GM23338 (cell line): ENCODE data around the gene SYT10. TPM values are rescaled to one million over a fixed set of nuclear protein-coding genes. Genes with fewer than 3 reads are reported as not detected.

Experiments used
- ATAC-seq: fragments of 200-7000 bp; cut with Tn5 transposase; 3 replicates; pipeline ENCODE4 v1.9.1; 2020
- DNase-seq: peaks from one replicate; pipeline ENCODE4 v3.0.0-alpha.2; 2015; ENCODE audit warnings: low spot score
- H2AFZ ChIP-seq: fragments of 200-600 bp; sonication (generic); 2 replicates; pipeline ENCODE4 v1.8.0; 2016; ENCODE audit warnings: antibody characterized with exemption, mild to moderate bottlenecking, moderate library complexity
- H3F3A ChIP-seq: fragments of 200-600 bp; sonication (generic); replicated peaks from 2 replicates; pipeline ENCODE4 v1.8.0; 2017; ENCODE audit warnings: antibody characterized with exemption, mixed run types, low read depth
- H3K27ac ChIP-seq: fragments of 200-600 bp; sonication (generic); 2 replicates; pipeline ENCODE4 v1.6.1; 2016; ENCODE audit warnings: low read depth
- H3K27me3 ChIP-seq: fragments of 200-600 bp; sonication (generic); 2 replicates; pipeline ENCODE4 v1.8.0; 2016; ENCODE audit warnings: mild to moderate bottlenecking, mixed run types, moderate library complexity; ENCODE audit not compliant: insufficient read depth
- H3K36me3 ChIP-seq: fragments of 200-600 bp; sonication (generic); 2 replicates; pipeline ENCODE4 v1.8.0; 2016; ENCODE audit warnings: mild to moderate bottlenecking; ENCODE audit not compliant: insufficient read depth
- H3K4me1 ChIP-seq: fragments of 200-600 bp; sonication (generic); 2 replicates; pipeline ENCODE4 v1.8.0; 2016; ENCODE audit warnings: mild to moderate bottlenecking, moderate library complexity; ENCODE audit not compliant: insufficient read depth
- H3K4me2 ChIP-seq: fragments of 200-600 bp; sonication (generic); 2 replicates; pipeline ENCODE4 v1.7.1; 2017; ENCODE audit warnings: mixed run types
- H3K4me3 ChIP-seq: fragments of 200-600 bp; sonication (generic); 2 replicates; pipeline ENCODE4 v1.6.1; 2016; ENCODE audit warnings: mixed run types
- H3K79me2 ChIP-seq: fragments of 200-600 bp; sonication (generic); replicated peaks from 2 replicates; pipeline ENCODE4 v1.8.0; 2017; ENCODE audit warnings: mild to moderate bottlenecking; ENCODE audit not compliant: insufficient read depth
- H3K9me2 ChIP-seq: fragments of 200-600 bp; sonication (generic); 2 replicates; pipeline ENCODE4 v1.8.0; 2017; ENCODE audit not compliant: insufficient read depth
- H4K20me1 ChIP-seq: fragments of 200-600 bp; sonication (generic); replicated peaks from 2 replicates; pipeline ENCODE4 v1.8.0; 2017; ENCODE audit warnings: mild to moderate bottlenecking; ENCODE audit not compliant: insufficient read depth
- H3K27ac Mint-ChIP-seq: 2 replicates; pipeline ENCODE4 v1.8.0; 2020; ENCODE audit warnings: inconsistent platforms, mild to moderate bottlenecking, moderate library complexity, mixed read lengths
- H3K27me3 Mint-ChIP-seq: 3 replicates; pipeline ENCODE4 v1.8.0; 2022; ENCODE audit warnings: low read depth, mild to moderate bottlenecking, moderate library complexity, mixed read lengths, inconsistent platforms; ENCODE audit not compliant: insufficient read depth, poor library complexity
- H3K36me3 Mint-ChIP-seq: 3 replicates; pipeline ENCODE4 v1.8.0; 2021; ENCODE audit warnings: low read depth, mild to moderate bottlenecking, inconsistent platforms, moderate library complexity, mixed read lengths
- H3K4me1 Mint-ChIP-seq: 3 replicates; pipeline ENCODE4 v1.8.0; 2020; ENCODE audit warnings: mild to moderate bottlenecking, inconsistent platforms, mixed read lengths
- H3K4me3 Mint-ChIP-seq: 3 replicates; pipeline ENCODE4 v1.8.0; 2021; ENCODE audit warnings: moderate library complexity, mild to moderate bottlenecking, inconsistent platforms, mixed read lengths
- H3K9me3 Mint-ChIP-seq: 3 replicates; pipeline ENCODE4 v1.8.0; 2020; ENCODE audit warnings: moderate library complexity, mild to moderate bottlenecking, inconsistent platforms, mixed read lengths
- CREB1 ChIP-seq: fragments of 250-450 bp; sonication (Bioruptor Pico); IDR thresholded peaks from 2 replicates; pipeline ENCODE4 v1.5.0; 2020; ENCODE audit warnings: low read depth, mild to moderate bottlenecking, moderate library complexity
- EZH2 ChIP-seq: fragments of 200-600 bp; sonication (generic); IDR thresholded peaks from one replicate; pipeline ENCODE4 v1.8.0; 2017; ENCODE audit warnings: antibody characterized with exemption, mild to moderate bottlenecking, low read depth; ENCODE audit not compliant: unreplicated experiment
- EZH2phosphoT487 ChIP-seq: fragments of 200-600 bp; sonication (generic); IDR thresholded peaks from one replicate; pipeline ENCODE4 v1.8.1; 2018; ENCODE audit warnings: antibody characterized with exemption; ENCODE audit not compliant: unreplicated experiment
- JUNB ChIP-seq: IDR thresholded peaks from one replicate; pipeline ENCODE4 v1.6.1; 2016; ENCODE audit warnings: antibody characterized with exemption; ENCODE audit not compliant: unreplicated experiment
- NANOG ChIP-seq: IDR thresholded peaks from 2 replicates; pipeline ENCODE4 v1.6.1; 2016; ENCODE audit warnings: antibody characterized with exemption, borderline replicate concordance
- POLR2AphosphoS5 ChIP-seq: IDR thresholded peaks from 2 replicates; pipeline ENCODE4 v1.6.1; 2016; ENCODE audit warnings: antibody characterized with exemption, low read depth
- ZNF114 ChIP-seq: fragments of 250-450 bp; sonication (Bioruptor Pico); IDR thresholded peaks from 2 replicates; pipeline ENCODE4 v1.5.0; 2020; ENCODE audit warnings: mild to moderate bottlenecking, moderate library complexity
- ZNF331 ChIP-seq: fragments of 250-450 bp; sonication (Bioruptor Pico); IDR thresholded peaks from 2 replicates; pipeline ENCODE4 v1.5.0; 2020; ENCODE audit warnings: low read depth, mild to moderate bottlenecking, moderate library complexity
- polyA plus RNA-seq: library from polyadenylated mRNA; unstranded; fragments of >200 nt; fragmentation: Nextera tagmentation; extraction: Ambion mirVana; gene quantifications from 2 replicates; pipeline ENCODE4 v1.2.1, GENCODE V29; 2016
- total RNA-seq: library from RNA; depleted of rRNA; stranded (reverse); fragments of >200 nt; shearing (Covaris generic); gene quantifications from 2 replicates; pipeline ENCODE4 v1.2.3, GENCODE V29; 2014
- TF ChIP-seq, protein P1 (sequence below), 2 experiments: fragments of 200-600 bp in 1 of 2; sonication (generic) in 1 of 2; conservative IDR thresholded peaks; 2 replicates each; pipeline versions ENCODE4 v1.5.1 to v1.6.1; 2016 to 2017; ENCODE audit warnings: antibody characterized with exemption in 2 of 2, low read depth in 2 of 2, mild to moderate bottlenecking in 2 of 2, moderate library complexity in 1 of 2
- TF ChIP-seq, protein P2 (sequence below): IDR thresholded peaks from one replicate; pipeline ENCODE4 v1.6.1; 2018; ENCODE audit warnings: antibody characterized with exemption; ENCODE audit not compliant: unreplicated experiment
- TF ChIP-seq, protein P3 (sequence below): fragments of 250-450 bp; sonication (Bioruptor Pico); IDR thresholded peaks from 2 replicates; pipeline ENCODE4 v1.5.0; 2020; ENCODE audit warnings: mild to moderate bottlenecking, moderate library complexity

Gene SYT10
- total and polyA plus RNA-seq, 2 experiments from 2014 or later = 1.3 to 3.0 TPM

DNA sequence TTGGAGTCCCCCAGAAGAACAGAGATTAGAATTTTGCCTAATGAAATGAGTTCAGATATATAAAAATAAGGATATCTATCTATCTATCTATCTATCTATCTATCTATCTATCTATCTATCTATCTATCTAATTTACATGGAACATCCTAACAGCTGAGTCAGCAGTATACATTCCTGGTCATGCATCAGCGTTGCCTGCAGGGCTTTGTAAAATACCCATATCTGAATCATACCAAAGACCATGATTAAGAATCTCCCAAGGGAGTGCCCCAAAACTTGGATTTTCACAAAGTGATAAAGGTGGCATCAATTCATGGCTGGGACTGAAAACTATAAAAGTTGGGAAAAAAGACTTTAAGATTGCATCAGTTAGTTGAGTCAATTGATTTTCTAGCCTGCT, 32.7 kb upstream of the SYT10 start:
- TF ChIP-seq EZH2phosphoT487 (no peak), EZH2 (no peak), CREB1 (no peak), ZNF331 (CRISPR knock-in tag) (no peak), ZNF114 (CRISPR knock-in tag) (no peak), NANOG (no peak), POLR2AphosphoS5 (no peak), JUNB (no peak)
- TF ChIP-seq, protein P1, sequence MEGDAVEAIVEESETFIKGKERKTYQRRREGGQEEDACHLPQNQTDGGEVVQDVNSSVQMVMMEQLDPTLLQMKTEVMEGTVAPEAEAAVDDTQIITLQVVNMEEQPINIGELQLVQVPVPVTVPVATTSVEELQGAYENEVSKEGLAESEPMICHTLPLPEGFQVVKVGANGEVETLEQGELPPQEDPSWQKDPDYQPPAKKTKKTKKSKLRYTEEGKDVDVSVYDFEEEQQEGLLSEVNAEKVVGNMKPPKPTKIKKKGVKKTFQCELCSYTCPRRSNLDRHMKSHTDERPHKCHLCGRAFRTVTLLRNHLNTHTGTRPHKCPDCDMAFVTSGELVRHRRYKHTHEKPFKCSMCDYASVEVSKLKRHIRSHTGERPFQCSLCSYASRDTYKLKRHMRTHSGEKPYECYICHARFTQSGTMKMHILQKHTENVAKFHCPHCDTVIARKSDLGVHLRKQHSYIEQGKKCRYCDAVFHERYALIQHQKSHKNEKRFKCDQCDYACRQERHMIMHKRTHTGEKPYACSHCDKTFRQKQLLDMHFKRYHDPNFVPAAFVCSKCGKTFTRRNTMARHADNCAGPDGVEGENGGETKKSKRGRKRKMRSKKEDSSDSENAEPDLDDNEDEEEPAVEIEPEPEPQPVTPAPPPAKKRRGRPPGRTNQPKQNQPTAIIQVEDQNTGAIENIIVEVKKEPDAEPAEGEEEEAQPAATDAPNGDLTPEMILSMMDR (conservative IDR thresholded peaks at IDR 0.05; ENCODE audit: low read depth in 2 of 2) = no peak
- TF ChIP-seq, protein P2, sequence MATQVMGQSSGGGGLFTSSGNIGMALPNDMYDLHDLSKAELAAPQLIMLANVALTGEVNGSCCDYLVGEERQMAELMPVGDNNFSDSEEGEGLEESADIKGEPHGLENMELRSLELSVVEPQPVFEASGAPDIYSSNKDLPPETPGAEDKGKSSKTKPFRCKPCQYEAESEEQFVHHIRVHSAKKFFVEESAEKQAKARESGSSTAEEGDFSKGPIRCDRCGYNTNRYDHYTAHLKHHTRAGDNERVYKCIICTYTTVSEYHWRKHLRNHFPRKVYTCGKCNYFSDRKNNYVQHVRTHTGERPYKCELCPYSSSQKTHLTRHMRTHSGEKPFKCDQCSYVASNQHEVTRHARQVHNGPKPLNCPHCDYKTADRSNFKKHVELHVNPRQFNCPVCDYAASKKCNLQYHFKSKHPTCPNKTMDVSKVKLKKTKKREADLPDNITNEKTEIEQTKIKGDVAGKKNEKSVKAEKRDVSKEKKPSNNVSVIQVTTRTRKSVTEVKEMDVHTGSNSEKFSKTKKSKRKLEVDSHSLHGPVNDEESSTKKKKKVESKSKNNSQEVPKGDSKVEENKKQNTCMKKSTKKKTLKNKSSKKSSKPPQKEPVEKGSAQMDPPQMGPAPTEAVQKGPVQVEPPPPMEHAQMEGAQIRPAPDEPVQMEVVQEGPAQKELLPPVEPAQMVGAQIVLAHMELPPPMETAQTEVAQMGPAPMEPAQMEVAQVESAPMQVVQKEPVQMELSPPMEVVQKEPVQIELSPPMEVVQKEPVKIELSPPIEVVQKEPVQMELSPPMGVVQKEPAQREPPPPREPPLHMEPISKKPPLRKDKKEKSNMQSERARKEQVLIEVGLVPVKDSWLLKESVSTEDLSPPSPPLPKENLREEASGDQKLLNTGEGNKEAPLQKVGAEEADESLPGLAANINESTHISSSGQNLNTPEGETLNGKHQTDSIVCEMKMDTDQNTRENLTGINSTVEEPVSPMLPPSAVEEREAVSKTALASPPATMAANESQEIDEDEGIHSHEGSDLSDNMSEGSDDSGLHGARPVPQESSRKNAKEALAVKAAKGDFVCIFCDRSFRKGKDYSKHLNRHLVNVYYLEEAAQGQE = no peak
- H3K27me3 Mint-ChIP-seq = no peaks in the 10 kb centered on the region
- no peaks in the 10 kb centered on the region for H3K36me3 Mint-ChIP-seq

DNA sequence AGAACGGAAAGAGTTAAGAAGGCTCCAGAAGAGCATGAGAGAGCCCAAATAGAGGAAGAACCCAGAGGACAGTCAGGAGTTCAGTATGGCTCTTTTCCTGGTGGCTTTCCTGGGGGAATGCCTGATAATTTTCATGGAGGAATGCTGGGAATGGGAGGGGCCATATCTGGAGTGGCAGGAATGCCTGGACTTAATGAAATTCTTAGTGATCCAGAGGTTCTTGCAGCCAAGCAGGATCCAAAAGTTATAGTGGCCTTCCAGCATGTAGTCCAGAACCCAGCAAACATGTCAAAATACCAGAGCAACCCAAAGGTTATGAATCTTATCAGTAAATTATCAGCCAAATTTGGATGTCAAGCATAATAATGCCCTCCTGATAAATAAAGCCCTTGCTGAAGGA, 15.5 kb upstream of the SYT10 start:
- Mint-ChIP-seq H3K4me3 (no peak overlapping the region), H3K36me3 (no peaks in the 10 kb centered on the region), H3K27ac (no peak overlapping the region), H3K27me3 (no peaks in the 10 kb centered on the region), H3K9me3 (no peaks in the 10 kb centered on the region; the same call in 2 of the 3 replicates), H3K4me1 (no peaks in the 10 kb centered on the region)
- Histone ChIP-seq H3K27me3 (no peaks in the 10 kb centered on the region), H3K4me2 (no peak overlapping the region), H3K4me1 (no peaks in the 10 kb centered on the region), H3K4me3 (no peak overlapping the region), H2AFZ (no peak overlapping the region), H4K20me1 (no peaks in the 10 kb centered on the region), H3K9me2 (no peaks in the 10 kb centered on the region), H3F3A (no peaks in the 10 kb centered on the region), H3K36me3 (no peaks in the 10 kb centered on the region), H3K27ac (no peak overlapping the region), H3K79me2 (no peaks in the 10 kb centered on the region)
- no peak for ATAC-seq
- DNase-seq = no peak
- TF ChIP-seq, protein P3, sequence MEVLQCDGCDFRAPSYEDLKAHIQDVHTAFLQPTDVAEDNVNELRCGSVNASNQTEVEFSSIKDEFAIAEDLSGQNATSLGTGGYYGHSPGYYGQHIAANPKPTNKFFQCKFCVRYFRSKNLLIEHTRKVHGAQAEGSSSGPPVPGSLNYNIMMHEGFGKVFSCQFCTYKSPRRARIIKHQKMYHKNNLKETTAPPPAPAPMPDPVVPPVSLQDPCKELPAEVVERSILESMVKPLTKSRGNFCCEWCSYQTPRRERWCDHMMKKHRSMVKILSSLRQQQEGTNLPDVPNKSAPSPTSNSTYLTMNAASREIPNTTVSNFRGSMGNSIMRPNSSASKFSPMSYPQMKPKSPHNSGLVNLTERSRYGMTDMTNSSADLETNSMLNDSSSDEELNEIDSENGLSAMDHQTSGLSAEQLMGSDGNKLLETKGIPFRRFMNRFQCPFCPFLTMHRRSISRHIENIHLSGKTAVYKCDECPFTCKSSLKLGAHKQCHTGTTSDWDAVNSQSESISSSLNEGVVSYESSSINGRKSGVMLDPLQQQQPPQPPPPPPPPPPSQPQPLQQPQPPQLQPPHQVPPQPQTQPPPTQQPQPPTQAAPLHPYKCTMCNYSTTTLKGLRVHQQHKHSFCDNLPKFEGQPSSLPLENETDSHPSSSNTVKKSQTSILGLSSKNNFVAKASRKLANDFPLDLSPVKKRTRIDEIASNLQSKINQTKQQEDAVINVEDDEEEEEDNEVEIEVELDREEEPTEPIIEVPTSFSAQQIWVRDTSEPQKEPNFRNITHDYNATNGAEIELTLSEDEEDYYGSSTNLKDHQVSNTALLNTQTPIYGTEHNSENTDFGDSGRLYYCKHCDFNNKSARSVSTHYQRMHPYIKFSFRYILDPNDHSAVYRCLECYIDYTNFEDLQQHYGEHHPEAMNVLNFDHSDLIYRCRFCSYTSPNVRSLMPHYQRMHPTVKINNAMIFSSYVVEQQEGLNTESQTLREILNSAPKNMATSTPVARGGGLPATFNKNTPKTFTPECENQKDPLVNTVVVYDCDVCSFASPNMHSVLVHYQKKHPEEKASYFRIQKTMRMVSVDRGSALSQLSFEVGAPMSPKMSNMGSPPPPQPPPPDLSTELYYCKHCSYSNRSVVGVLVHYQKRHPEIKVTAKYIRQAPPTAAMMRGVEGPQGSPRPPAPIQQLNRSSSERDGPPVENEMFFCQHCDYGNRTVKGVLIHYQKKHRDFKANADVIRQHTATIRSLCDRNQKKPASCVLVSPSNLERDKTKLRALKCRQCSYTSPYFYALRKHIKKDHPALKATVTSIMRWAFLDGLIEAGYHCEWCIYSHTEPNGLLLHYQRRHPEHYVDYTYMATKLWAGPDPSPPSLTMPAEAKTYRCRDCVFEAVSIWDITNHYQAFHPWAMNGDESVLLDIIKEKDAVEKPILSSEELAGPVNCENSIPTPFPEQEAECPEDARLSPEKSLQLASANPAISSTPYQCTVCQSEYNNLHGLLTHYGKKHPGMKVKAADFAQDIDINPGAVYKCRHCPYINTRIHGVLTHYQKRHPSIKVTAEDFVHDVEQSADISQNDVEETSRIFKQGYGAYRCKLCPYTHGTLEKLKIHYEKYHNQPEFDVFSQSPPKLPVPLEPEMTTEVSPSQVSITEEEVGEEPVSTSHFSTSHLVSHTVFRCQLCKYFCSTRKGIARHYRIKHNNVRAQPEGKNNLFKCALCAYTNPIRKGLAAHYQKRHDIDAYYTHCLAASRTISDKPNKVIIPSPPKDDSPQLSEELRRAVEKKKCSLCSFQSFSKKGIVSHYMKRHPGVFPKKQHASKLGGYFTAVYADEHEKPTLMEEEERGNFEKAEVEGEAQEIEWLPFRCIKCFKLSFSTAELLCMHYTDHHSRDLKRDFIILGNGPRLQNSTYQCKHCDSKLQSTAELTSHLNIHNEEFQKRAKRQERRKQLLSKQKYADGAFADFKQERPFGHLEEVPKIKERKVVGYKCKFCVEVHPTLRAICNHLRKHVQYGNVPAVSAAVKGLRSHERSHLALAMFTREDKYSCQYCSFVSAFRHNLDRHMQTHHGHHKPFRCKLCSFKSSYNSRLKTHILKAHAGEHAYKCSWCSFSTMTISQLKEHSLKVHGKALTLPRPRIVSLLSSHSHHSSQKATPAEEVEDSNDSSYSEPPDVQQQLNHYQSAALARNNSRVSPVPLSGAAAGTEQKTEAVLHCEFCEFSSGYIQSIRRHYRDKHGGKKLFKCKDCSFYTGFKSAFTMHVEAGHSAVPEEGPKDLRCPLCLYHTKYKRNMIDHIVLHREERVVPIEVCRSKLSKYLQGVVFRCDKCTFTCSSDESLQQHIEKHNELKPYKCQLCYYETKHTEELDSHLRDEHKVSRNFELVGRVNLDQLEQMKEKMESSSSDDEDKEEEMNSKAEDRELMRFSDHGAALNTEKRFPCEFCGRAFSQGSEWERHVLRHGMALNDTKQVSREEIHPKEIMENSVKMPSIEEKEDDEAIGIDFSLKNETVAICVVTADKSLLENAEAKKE = no peak
- TF ChIP-seq CREB1 (no peak), NANOG (no peak), EZH2phosphoT487 (no peak), POLR2AphosphoS5 (no peak), EZH2 (no peak)

More for the DNA sequence above, 32.7 kb upstream of the SYT10 start:
- Histone ChIP-seq H3K27me3 (no peaks in the 10 kb centered on the region), H3K79me2 (no peaks in the 10 kb centered on the region), H3K9me2 (no peaks in the 10 kb centered on the region), H3K4me2 (no peak overlapping the region), H3K27ac (no peak overlapping the region), H3K4me1 (no peaks in the 10 kb centered on the region), H3K4me3 (no peak overlapping the region), H3F3A (no peaks in the 10 kb centered on the region), H4K20me1 (no peaks in the 10 kb centered on the region), H2AFZ (no peak overlapping the region), H3K36me3 (no peaks in the 10 kb centered on the region)
- Mint-ChIP-seq H3K27ac (no peak overlapping the region; the same call in 1 of the 2 replicates), H3K9me3 (0 out of 3 replicates have a peak, but pooled peaks cover 4% of the 10 kb centered on the region), H3K4me1 (no peaks in the 10 kb centered on the region), H3K4me3 (no peak overlapping the region)
- DNase-seq (no peak), ATAC-seq (no peak)
